Measurements from ENCODE around the gene DZIP3. TPM values are rescaled to one million over a fixed set of nuclear protein-coding genes. Genes with fewer than 3 reads are reported as not detected.

DZIP3 gene
- total RNA-seq, 6 donors from 2014 or later, result 3.4 to 25.0 (median 7.5) TPM

DNA sequence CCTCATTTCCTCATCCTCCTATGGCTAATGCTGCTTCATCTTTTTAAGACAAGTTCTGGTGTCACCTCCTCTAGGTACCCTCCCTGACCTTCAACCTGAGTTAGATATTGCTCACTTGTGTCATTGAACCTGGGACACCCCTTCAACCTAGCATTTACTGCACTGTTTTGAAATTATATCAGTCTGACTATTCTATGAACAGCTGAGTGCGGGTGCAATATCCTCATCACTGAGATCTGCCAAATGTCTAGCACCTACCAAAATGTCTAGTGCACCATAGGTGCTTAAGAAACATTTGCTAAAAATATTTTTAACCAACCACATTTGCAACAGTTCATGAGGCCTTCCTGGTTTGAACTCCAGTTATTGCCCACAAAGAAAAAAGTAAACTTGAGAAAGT, 133.2 kb downstream of the DZIP3 start:
- H3K4me3 ChIP-seq, result no peak overlapping the region
- no peaks in the 10 kb centered on the region for H3K27me3 ChIP-seq
- DNase-seq (no peak), ATAC-seq (ENCODE audit: low FRiP score in 2 of 2) (no peak)
- TF ChIP-seq POLR2A (IDR thresholded peaks at IDR 0.05) (no peak), POLR2AphosphoS5 (IDR thresholded peaks at IDR 0.05) (no peak), EP300 (IDR thresholded peaks at IDR 0.05) (no peak)
- TF ChIP-seq, protein P1, sequence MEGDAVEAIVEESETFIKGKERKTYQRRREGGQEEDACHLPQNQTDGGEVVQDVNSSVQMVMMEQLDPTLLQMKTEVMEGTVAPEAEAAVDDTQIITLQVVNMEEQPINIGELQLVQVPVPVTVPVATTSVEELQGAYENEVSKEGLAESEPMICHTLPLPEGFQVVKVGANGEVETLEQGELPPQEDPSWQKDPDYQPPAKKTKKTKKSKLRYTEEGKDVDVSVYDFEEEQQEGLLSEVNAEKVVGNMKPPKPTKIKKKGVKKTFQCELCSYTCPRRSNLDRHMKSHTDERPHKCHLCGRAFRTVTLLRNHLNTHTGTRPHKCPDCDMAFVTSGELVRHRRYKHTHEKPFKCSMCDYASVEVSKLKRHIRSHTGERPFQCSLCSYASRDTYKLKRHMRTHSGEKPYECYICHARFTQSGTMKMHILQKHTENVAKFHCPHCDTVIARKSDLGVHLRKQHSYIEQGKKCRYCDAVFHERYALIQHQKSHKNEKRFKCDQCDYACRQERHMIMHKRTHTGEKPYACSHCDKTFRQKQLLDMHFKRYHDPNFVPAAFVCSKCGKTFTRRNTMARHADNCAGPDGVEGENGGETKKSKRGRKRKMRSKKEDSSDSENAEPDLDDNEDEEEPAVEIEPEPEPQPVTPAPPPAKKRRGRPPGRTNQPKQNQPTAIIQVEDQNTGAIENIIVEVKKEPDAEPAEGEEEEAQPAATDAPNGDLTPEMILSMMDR (IDR thresholded peaks at IDR 0.05), result no peak
- H3K4me1 ChIP-seq, result no peaks in the 10 kb centered on the region
- WGBS, 2 donors, result 83 to 88% methylated on average over 1 of the region's 1 CpG
- H3K36me3 ChIP-seq, result no peaks in the 10 kb centered on the region
- no peak overlapping the region for H3K27ac ChIP-seq
- no peaks in the 10 kb centered on the region for H3K9me3 ChIP-seq

DNA sequence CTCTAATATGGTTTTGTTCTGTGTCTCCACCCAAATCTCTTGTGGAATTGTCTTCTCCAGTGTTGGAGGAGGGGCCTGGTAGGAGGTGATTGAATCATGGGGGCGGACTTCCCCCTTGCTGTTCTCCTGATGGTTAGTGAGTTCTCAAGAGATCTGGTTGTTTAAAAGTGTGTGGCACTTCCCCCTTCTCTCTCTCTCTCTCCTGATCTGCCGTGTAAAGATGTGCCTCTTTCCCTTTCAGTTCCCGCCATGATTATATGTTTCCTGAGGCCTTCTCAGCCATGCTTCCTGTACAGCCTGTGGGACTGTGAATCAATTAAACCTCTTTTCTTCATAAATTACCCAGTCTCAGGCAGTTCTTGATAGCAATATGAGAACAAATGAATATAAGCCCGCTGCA, 134.6 kb downstream of the DZIP3 start:
- ATAC-seq (ENCODE audit: low FRiP score in 2 of 2) (no peak), DNase-seq (no peak)
- 61 to 67% methylated on average over 4 of the region's 4 CpGs for WGBS, 2 donors
- Histone ChIP-seq H3K4me3 (no peak overlapping the region), H3K36me3 (no peaks in the 10 kb centered on the region), H3K27me3 (no peaks in the 10 kb centered on the region), H3K9me3 (no peaks in the 10 kb centered on the region), H3K4me1 (no peaks in the 10 kb centered on the region), H3K27ac (no peak overlapping the region)
- TF ChIP-seq POLR2AphosphoS5 (IDR thresholded peaks at IDR 0.05) (no peak), EP300 (IDR thresholded peaks at IDR 0.05) (no peak), POLR2A (IDR thresholded peaks at IDR 0.05) (no peak)
- TF ChIP-seq, protein P1 (IDR thresholded peaks at IDR 0.05), result no peak

DNA sequence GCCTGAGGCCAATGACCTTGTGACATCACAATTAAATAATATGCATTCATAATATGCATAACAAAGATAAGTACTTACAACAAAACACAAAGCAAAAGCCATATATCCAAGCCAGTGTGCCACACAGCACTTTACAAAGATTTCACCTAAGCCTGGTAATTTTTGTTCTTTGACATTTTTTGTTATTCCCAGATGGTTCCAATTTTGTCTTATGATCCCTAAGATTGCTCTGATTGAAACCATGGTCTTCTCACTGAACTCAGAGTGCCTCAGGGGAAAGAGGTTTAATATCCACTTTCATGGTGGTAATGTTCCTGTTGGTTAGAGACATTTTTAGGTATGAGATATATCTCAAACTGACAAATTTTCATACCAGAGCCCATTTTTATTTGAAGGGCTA, 138.6 kb downstream of the DZIP3 start:
- H3K4me3 ChIP-seq, result no peak overlapping the region
- ATAC-seq (ENCODE audit: low FRiP score in 2 of 2) (no peak), DNase-seq (no peak)

DNA sequence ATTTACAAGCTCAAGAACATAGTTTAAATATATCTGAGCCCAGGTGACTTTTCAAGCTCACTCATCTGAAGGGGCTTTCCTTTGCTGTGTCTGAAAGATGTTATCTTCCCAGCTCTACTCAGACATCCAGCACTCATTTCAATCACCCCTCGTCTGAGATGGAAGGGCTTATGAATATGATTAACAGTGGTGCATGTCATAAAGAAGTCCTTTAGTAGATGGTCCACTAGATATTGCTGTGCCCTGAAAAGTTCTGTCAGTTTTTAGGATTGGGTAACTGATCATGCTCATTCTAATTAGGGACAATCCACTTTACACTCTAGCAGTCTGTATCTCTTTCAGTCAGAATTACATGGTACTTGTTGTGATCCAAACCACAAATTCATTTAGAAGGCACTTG, 139.4 kb downstream of the DZIP3 start:
- Histone ChIP-seq H3K4me3 (no peak overlapping the region), H3K36me3 (no peaks in the 10 kb centered on the region), H3K9me3 (no peaks in the 10 kb centered on the region), H3K27me3 (no peaks in the 10 kb centered on the region), H3K27ac (no peak overlapping the region), H3K4me1 (no peaks in the 10 kb centered on the region)
- no peak for ATAC-seq (ENCODE audit: low FRiP score in 2 of 2)
- WGBS, 2 donors, result 55 to 72% methylated on average over 1 of the region's 1 CpG
- DNase-seq, result no peak
- TF ChIP-seq POLR2AphosphoS5 (IDR thresholded peaks at IDR 0.05) (no peak), EP300 (IDR thresholded peaks at IDR 0.05) (no peak), POLR2A (IDR thresholded peaks at IDR 0.05) (no peak)
- TF ChIP-seq, protein P1 (IDR thresholded peaks at IDR 0.05), result no peak

More for the DNA sequence above, 138.6 kb downstream of the DZIP3 start:
- no peaks in the 10 kb centered on the region for H3K4me1 ChIP-seq
- TF ChIP-seq, protein P1 (IDR thresholded peaks at IDR 0.05), result no peak
- TF ChIP-seq POLR2A (IDR thresholded peaks at IDR 0.05) (no peak), POLR2AphosphoS5 (IDR thresholded peaks at IDR 0.05) (no peak), EP300 (IDR thresholded peaks at IDR 0.05) (no peak)
- H3K9me3 ChIP-seq, result no peaks in the 10 kb centered on the region
- no peaks in the 10 kb centered on the region for H3K36me3 ChIP-seq
- no peaks in the 10 kb centered on the region for H3K27me3 ChIP-seq
- no peak overlapping the region for H3K27ac ChIP-seq

DNA sequence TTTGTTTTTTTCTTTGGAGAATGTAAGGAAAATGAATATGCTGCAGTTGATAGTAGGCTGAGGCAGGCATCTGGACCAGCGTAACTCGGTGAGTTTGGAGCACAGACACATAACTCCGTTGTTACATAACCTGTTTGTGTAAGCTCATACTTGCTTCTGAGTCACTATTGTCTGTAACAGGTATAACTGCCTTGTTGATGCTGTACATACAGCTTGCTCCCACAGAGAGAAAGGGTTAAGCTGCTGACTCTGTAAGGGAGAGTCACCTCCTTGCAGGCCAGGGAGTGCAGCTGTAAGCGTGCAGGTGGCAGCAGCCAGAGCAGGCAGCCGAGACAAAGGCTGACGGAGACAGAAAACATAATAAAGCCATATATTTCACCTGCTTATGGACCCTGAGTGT, 147.3 kb downstream of the DZIP3 start:
- ATAC-seq (ENCODE audit: low FRiP score in 2 of 2) (no peak), DNase-seq (no peak)
- WGBS, 2 donors, result 87% methylated on average over 6 of the region's 6 CpGs
- no peaks in the 10 kb centered on the region for H3K4me1 ChIP-seq
- TF ChIP-seq POLR2AphosphoS5 (IDR thresholded peaks at IDR 0.05) (no peak), POLR2A (IDR thresholded peaks at IDR 0.05) (no peak), EP300 (IDR thresholded peaks at IDR 0.05) (no peak)
- TF ChIP-seq, protein P1 (IDR thresholded peaks at IDR 0.05), result no peak
- no peaks in the 10 kb centered on the region for H3K9me3 ChIP-seq
- no peak overlapping the region for H3K27ac ChIP-seq
- H3K27me3 ChIP-seq, result no peaks in the 10 kb centered on the region
- H3K36me3 ChIP-seq, result no peaks in the 10 kb centered on the region
- no peak overlapping the region for H3K4me3 ChIP-seq
